Measurements from ENCODE around the gene MAEL.

GRCh38 chr1:166999500-167000055, 10.5 kb downstream of the MAEL start:
- TF ChIP-seq CTCF (IDR thresholded peaks at IDR 0.05) (no peak), EP300 (IDR thresholded peaks at IDR 0.05) (no peak), POLR2A (IDR thresholded peaks at IDR 0.05) (no peak)
